GM19395 (cell line): ENCODE results near the gene ANKRD63.

Experiments
- ATAC-seq: cut with Tn5 transposase; IDR thresholded peaks from one replicate; pipeline ENCODE4 v1.9.1; 2021; ENCODE audit warnings: mild to moderate bottlenecking, moderate library complexity; ENCODE audit not compliant: unreplicated experiment

Gene ANKRD63

GRCh38 chr15:40246496-40247280, 36.2 kb downstream of the ANKRD63 start:
- no peak for ATAC-seq

GRCh38 chr15:40245666-40246450, 37.0 kb downstream of the ANKRD63 start:
- ATAC-seq: no peak

GRCh38 chr15:40244961-40245523, 37.8 kb downstream of the ANKRD63 start:
- ATAC-seq: no peak

- no peak for ATAC-seq
Observed at GRCh38 chr15:40243126-40243810, 39.6 kb downstream of the ANKRD63 start.

GRCh38 chr15:40242601-40243000, 40.3 kb downstream of the ANKRD63 start:
- no peak for ATAC-seq

GRCh38 chr15:40242213-40242599, 40.7 kb downstream of the ANKRD63 start:
- no peak for ATAC-seq

- ATAC-seq: no peak
Observed at GRCh38 chr15:40241269-40242212, 41.3 kb downstream of the ANKRD63 start.

GRCh38 chr15:40240619-40241221, 42.1 kb downstream of the ANKRD63 start:
- no peak for ATAC-seq

- no peak for ATAC-seq
Observed at GRCh38 chr15:40239693-40240618, 42.9 kb downstream of the ANKRD63 start.

GRCh38 chr15:40239404-40239692, 43.5 kb downstream of the ANKRD63 start:
- no peak for ATAC-seq

GRCh38 chr15:40238532-40239403, 44.1 kb downstream of the ANKRD63 start, which contains the start of gene PAK6:
PAK6 (plus strand) TSS chr15:40239063; CDS start chr15:40264786, 25,723 bp downstream.
- no peak for ATAC-seq

GRCh38 chr15:40235201-40235885, 47.5 kb downstream of the ANKRD63 start:
- no peak for ATAC-seq

GRCh38 chr15:40234783-40235182, 48.1 kb downstream of the ANKRD63 start:
- ATAC-seq: no peak

- ATAC-seq: no peak
Observed at GRCh38 chr15:40233727-40234577, 48.9 kb downstream of the ANKRD63 start.

GRCh38 chr15:40232625-40233070, 50.2 kb downstream of the ANKRD63 start:
- ATAC-seq: no peak
